ENCODE data around the gene NRG3.

The NRG3 gene

GRCh38 chr10:82176587-82176986 is 301.6 kb downstream of the NRG3 start:
- TF ChIP-seq, protein P1, sequence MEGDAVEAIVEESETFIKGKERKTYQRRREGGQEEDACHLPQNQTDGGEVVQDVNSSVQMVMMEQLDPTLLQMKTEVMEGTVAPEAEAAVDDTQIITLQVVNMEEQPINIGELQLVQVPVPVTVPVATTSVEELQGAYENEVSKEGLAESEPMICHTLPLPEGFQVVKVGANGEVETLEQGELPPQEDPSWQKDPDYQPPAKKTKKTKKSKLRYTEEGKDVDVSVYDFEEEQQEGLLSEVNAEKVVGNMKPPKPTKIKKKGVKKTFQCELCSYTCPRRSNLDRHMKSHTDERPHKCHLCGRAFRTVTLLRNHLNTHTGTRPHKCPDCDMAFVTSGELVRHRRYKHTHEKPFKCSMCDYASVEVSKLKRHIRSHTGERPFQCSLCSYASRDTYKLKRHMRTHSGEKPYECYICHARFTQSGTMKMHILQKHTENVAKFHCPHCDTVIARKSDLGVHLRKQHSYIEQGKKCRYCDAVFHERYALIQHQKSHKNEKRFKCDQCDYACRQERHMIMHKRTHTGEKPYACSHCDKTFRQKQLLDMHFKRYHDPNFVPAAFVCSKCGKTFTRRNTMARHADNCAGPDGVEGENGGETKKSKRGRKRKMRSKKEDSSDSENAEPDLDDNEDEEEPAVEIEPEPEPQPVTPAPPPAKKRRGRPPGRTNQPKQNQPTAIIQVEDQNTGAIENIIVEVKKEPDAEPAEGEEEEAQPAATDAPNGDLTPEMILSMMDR (IDR thresholded peaks at IDR 0.05; ENCODE audit: low read depth, low read length, missing control alignments): no peak
- H3K4me3 ChIP-seq (replicated peaks; ENCODE audit: low read depth, low read length): no peak overlapping the region
- no peak for DNase-seq (ENCODE audit: extremely low read depth, low read depth)

DNA sequence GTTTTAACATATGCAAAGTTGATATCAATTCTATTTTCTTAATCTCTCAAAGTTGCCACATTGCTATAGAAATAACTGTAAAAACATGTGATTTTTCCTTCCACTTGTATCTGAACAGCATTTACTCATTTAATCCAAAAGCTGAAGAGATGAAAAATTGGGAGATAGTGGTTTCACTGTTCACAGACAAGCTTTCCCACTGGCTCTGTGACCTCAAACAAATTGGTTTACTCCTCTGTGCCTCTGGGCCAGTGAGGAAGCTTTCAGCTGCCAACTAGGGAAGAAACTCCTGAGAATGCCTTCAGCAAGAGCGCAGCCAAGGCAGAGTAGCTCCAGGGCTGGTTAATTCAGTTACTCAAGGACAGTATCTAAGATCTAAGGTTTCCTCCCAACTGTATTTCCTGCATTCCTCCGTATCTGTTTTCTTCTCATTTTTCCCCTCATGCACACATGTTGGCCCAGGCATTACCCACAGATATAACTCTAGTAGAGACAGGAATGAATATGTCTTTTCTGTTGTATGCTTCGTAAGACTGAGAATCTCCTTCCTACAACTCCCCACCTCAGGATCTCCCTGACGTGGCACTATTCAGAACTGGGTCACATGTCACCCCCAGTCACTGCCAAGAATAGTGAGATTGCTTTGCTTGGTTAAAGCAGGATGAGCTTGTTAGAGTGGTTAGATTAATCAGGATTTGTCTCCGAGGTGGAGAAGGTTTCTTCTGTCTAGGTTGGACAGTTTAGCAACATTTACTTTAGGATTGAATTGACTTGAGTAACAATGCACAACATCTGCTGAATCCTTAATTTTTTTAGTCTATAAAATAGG is 315.7 kb downstream of the NRG3 start:
- TF ChIP-seq, protein P1 (IDR thresholded peaks at IDR 0.05; ENCODE audit: low read depth, low read length, missing control alignments): no peak
- DNase-seq (ENCODE audit: extremely low read depth, low read depth): no peak
- H3K4me3 ChIP-seq (replicated peaks; ENCODE audit: low read depth, low read length): no peak overlapping the region

DNA sequence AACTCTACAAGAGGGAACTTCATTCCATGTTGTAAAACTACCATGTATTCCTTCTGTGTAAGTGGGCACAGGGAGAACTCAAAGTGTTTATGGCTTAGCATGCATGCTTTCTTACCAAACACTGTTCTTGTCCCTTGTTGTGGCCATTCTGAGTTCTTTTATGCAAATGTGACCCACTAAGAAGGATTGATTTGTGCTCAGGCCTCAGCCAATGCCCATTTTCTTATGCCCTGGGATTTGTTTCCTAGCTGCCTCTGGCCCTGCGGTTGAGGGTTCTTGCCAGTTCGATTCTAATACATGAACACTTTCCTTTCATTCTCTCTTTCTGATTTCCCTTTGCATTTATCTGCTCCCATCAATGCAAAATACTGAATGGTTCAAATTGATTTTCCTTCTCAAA is 316.7 kb downstream of the NRG3 start:
- TF ChIP-seq, protein P1 (IDR thresholded peaks at IDR 0.05; ENCODE audit: low read depth, low read length, missing control alignments): no peak
- DNase-seq (ENCODE audit: extremely low read depth, low read depth): no peak
- no peak overlapping the region for H3K4me3 ChIP-seq (replicated peaks; ENCODE audit: low read depth, low read length)

DNA sequence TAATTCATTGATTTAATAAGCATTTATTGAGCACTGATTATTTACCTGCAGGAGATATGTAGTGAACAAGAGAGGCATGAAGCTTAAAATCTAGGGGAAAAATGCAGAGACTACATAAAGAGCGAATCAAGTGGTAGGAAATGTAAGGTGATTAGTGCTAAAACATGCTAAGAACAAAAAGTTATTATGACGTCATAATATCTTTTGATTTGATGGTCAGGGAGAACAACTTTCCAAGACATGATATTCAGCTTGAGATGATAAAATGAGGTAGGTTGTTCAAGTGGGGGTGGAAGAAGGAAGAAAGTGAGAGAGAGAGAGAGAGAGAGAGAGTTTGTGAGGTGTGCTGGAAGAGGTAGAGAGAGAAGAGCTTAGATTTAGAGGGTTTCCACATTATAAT is 317.7 kb downstream of the NRG3 start:
- DNase-seq (ENCODE audit: extremely low read depth, low read depth): no peak
- H3K4me3 ChIP-seq (replicated peaks; ENCODE audit: low read depth, low read length): no peak overlapping the region
- TF ChIP-seq, protein P1 (IDR thresholded peaks at IDR 0.05; ENCODE audit: low read depth, low read length, missing control alignments): no peak

DNA sequence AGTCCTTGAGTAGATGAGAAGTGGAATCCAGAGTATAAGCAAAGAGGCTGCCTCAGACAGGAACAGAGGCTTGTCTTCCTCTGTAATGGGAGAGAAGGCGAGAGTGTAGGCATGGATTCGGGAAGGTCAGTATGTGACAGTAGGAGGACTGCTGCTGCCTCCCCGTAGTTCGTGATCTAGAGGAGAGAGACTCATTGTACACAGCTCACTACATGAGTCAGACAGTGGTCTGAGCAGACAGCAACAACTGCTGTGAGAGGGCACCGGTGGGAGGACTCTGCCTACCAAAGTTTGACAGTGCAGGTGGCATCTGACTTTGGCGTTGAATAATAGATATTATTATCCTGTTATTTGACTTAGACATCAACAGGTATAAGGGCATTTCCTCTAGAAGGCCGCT is 319.4 kb downstream of the NRG3 start:
- no peak for DNase-seq (ENCODE audit: extremely low read depth, low read depth)
- TF ChIP-seq, protein P1 (IDR thresholded peaks at IDR 0.05; ENCODE audit: low read depth, low read length, missing control alignments): no peak
- no peak overlapping the region for H3K4me3 ChIP-seq (replicated peaks; ENCODE audit: low read depth, low read length)

DNA sequence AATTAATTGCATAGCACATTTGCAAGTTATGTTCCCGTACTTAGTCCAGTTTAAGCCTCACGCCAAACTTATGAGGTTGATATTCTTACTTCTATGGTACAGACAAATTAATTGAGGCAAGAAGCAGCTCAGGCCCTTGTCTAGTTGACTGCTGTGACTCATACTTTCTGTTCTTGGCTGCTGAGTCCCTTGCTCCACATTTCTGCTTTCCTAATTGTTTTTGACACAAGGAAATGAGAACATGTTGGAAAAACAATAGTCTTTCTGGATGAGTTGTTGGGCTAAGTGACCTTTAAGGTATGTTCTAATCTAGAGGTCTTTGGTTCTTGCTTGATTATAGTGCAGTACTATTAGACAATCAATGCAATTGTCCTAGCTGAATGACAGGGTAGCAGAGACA is 331.8 kb downstream of the NRG3 start:
- TF ChIP-seq, protein P1 (IDR thresholded peaks at IDR 0.05; ENCODE audit: low read depth, low read length, missing control alignments): no peak
- DNase-seq (ENCODE audit: extremely low read depth, low read depth): no peak
- H3K4me3 ChIP-seq (replicated peaks; ENCODE audit: low read depth, low read length): no peak overlapping the region
